CD14-positive monocyte (primary cell): ENCODE data around the gene ZNF747. TPM values are rescaled to one million over a fixed set of nuclear protein-coding genes. Genes with fewer than 3 reads are reported as not detected.

Experiments used
- DNase-seq, 3 donors: peaks; one replicate each; pipeline ENCODE4 v3.0.0-alpha.2; 2011 to 2022
- H2AFZ ChIP-seq: 2 replicates; pipeline ENCODE4 v1.6.0; 2012; ENCODE audit warnings: mild to moderate bottlenecking, low read depth, low read length, inconsistent platforms; ENCODE audit not compliant: insufficient read depth, poor library complexity, severe bottlenecking
- H3K27ac ChIP-seq, 2 donors: 1 replicate in 1 of 2; 2 replicates in 1 of 2; pipeline ENCODE4 v1.5.1; 2012 to 2013; ENCODE audit warnings: low read length in 2 of 2, control low read depth in 1 of 2, inconsistent platforms in 1 of 2, low read depth in 1 of 2, mild to moderate bottlenecking in 1 of 2
- H3K27me3 ChIP-seq, 2 donors: one replicate each; pipeline versions ENCODE4 v1.6.0 to v1.6.1; 2011 to 2013; ENCODE audit warnings: low read length in 2 of 2; ENCODE audit not compliant: control insufficient read depth in 2 of 2, insufficient read depth in 2 of 2
- H3K36me3 ChIP-seq, 2 donors: replicated peaks in 1 of 2; 1 replicate in 1 of 2; 2 replicates in 1 of 2; pipeline versions ENCODE4 v1.5.1 to v1.6.1; 2012 to 2013; ENCODE audit warnings: low read length in 2 of 2, control low read depth in 1 of 2, inconsistent platforms in 1 of 2, mild to moderate bottlenecking in 1 of 2; ENCODE audit not compliant: insufficient read depth in 2 of 2, control insufficient read depth in 1 of 2
- H3K4me1 ChIP-seq, 2 donors: 1 replicate in 1 of 2; 2 replicates in 1 of 2; pipeline versions ENCODE4 v1.5.1 to v1.6.1; 2012 to 2013; ENCODE audit warnings: low read length in 2 of 2, control low read depth in 1 of 2, inconsistent platforms in 1 of 2, mild to moderate bottlenecking in 1 of 2, moderate library complexity in 1 of 2; ENCODE audit not compliant: insufficient read depth in 2 of 2, control insufficient read depth in 1 of 2
- H3K4me2 ChIP-seq: replicated peaks from 2 replicates; pipeline ENCODE3; 2012; ENCODE audit warnings: low read length, moderate library complexity, mild to moderate bottlenecking; ENCODE audit not compliant: poor library complexity, severe bottlenecking; ENCODE audit errors: extremely low read depth
- H3K4me3 ChIP-seq, 3 experiments: fragments of 200-600 bp in 1 of 3; sonication (generic) in 1 of 3; replicated peaks in 1 of 3; 1 replicate in 2 of 3; 2 replicates in 1 of 3; pipeline ENCODE4 v1.5.1; 2011 to 2013; ENCODE audit warnings: low read length in 3 of 3, mild to moderate bottlenecking in 3 of 3, control low read depth in 2 of 3, low read depth in 2 of 3, inconsistent platforms in 1 of 3, moderate library complexity in 1 of 3
- H3K79me2 ChIP-seq: 2 replicates; pipeline ENCODE4 v1.6.0; 2012; ENCODE audit warnings: mild to moderate bottlenecking, control low read depth, inconsistent platforms, low read length, moderate library complexity; ENCODE audit not compliant: insufficient read depth
- H3K9ac ChIP-seq: 2 replicates; pipeline ENCODE4 v1.6.0; 2017; ENCODE audit warnings: low read length, mild to moderate bottlenecking; ENCODE audit not compliant: insufficient read depth, poor library complexity, severe bottlenecking
- H3K9me3 ChIP-seq, 2 donors: replicated peaks in 1 of 2; 1 replicate in 1 of 2; 2 replicates in 1 of 2; pipeline versions ENCODE4 v1.5.1 to v1.6.1; 2012 to 2013; ENCODE audit warnings: low read length in 2 of 2, control low read depth in 1 of 2; ENCODE audit not compliant: control insufficient read depth in 1 of 2, insufficient read depth in 1 of 2
- H4K20me1 ChIP-seq: 2 replicates; pipeline ENCODE4 v1.6.0; 2012; ENCODE audit warnings: mild to moderate bottlenecking, low read length, control low read depth, moderate library complexity; ENCODE audit not compliant: insufficient read depth
- H3K27ac Mint-ChIP-seq, 7 donors: one replicate each; pipeline ENCODE4 v1.8.0; 2020; ENCODE audit warnings: mild to moderate bottlenecking in 7 of 7, mixed read lengths in 7 of 7, moderate library complexity in 6 of 7, inconsistent platforms in 2 of 7
- H3K27me3 Mint-ChIP-seq, 3 donors: one replicate each; pipeline ENCODE4 v1.8.0; 2021 to 2022; ENCODE audit warnings: low read depth in 3 of 3, mild to moderate bottlenecking in 3 of 3, mixed read lengths in 3 of 3, moderate library complexity in 3 of 3, inconsistent platforms in 1 of 3
- H3K36me3 Mint-ChIP-seq, 2 donors: one replicate each; pipeline ENCODE4 v1.8.0; 2020; ENCODE audit warnings: mixed read lengths in 2 of 2, inconsistent platforms in 1 of 2, mild to moderate bottlenecking in 1 of 2
- H3K4me1 Mint-ChIP-seq: one replicate; pipeline ENCODE4 v1.8.0; 2020; ENCODE audit warnings: mild to moderate bottlenecking, mixed read lengths
- H3K4me3 Mint-ChIP-seq, 2 donors: one replicate each; pipeline ENCODE4 v1.8.0; 2020; ENCODE audit warnings: mild to moderate bottlenecking in 2 of 2, mixed read lengths in 2 of 2, moderate library complexity in 1 of 2
- H3K9me3 Mint-ChIP-seq, 7 donors: one replicate each; pipeline ENCODE4 v1.8.0; 2020 to 2022; ENCODE audit warnings: mixed read lengths in 7 of 7, mild to moderate bottlenecking in 6 of 7, moderate library complexity in 6 of 7, inconsistent platforms in 2 of 7
- CTCF ChIP-seq: fragments of 200-600 bp; IDR thresholded peaks from one replicate; pipeline ENCODE4 v1.8.0; 2022; ENCODE audit warnings: antibody characterized with exemption, mild to moderate bottlenecking
- WGBS: methylation state at CpG from one replicate; pipeline ENCODE4 v1.1.5; 2013; ENCODE audit warnings: missing lambda C conversion rate; ENCODE audit not compliant: insufficient coverage; 5-methylcytosine and 5-hydroxymethylcytosine counted together
- intact Hi-C, 2 donors: fragments of 100-400 bp; cut with micrococcal nuclease; formaldehyde crosslinking; loops; one replicate each; pipeline versions ENCODE4 v1.15.0 to v1.15.1; 2023
- polyA plus RNA-seq, 3 donors: library from polyadenylated mRNA; depleted of rRNA in 1 of 3; unstranded in 2 of 3; stranded (reverse) in 1 of 3; fragments of 300-500 nt in 2 of 3; fragments of >200 nt in 1 of 3; fragmentation: Illumina TruSeq in 2 of 3; gene quantifications; 1 replicate in 2 of 3; 2 replicates in 1 of 3; pipeline ENCODE4 v1.2.3, GENCODE V29; 2012 to 2021

Gene ZNF747
- polyA plus RNA-seq, 3 donors: 4.1 to 6.6 (median 4.4) TPM

DNA sequence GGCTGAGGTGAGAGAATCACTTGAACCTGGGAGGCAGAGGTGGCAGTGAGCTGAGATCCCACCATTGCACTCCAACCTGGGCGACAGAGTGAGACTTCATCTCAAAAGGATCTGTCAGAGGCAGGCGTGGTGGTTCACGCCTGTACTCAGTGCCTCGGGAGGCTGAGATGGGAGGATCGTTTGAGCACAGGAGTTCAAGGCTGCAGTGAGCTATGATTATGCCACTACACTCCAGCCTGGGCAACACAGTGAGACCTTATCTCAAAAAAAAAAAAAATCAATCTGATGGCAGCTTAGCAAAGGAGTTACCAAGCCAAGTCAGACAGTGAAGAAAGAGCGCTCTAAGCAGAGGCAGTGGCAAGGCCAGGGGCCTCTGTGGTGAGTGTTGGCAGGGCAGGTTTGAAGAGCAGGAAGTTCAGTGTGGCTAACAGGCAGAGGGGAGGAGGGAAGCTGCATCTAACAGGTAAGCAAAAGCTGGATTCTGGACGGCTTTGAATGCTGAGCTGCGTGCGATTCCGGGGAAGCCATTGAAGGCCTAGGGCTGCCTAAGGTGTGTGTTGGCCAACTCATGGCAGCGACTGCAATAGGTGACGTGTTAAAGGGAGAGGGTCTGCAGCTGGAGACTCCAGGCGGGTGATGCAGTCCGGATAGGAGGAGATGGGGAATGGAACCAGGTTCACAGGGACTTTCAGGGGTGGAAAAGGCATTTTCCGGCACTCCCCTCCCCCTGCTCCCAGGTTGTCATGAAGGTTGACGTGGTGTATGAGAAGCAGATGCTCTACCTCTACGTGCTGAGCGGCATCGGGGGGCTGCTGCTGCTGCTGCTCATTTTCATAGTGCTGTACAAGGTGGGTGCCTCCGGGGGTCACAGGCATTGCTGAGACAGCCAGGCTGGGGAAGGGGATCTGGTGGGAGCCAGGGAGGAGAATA lies 15.3 kb downstream of the ZNF747 start:
- Histone ChIP-seq H2AFZ (no peak overlapping the region), H3K79me2 (no peaks in the 10 kb centered on the region), H3K27me3 (no peaks in the 10 kb centered on the region), H3K9me3 (no peaks in the 10 kb centered on the region), H3K36me3 (peaks cover 73 to 81% of the 10 kb centered on the region in 2 donors), H3K27ac (no peak overlapping the region), H3K4me2 (no peak overlapping the region), H3K4me3 (no peak overlapping the region), H3K9ac (no peak overlapping the region), H4K20me1 (peaks cover 89% of the 10 kb centered on the region), H3K4me1 (peaks cover 0 to 4% of the 10 kb centered on the region in 2 donors)
- 100% methylated on average over 9 of the region's 20 CpGs for WGBS
- intact Hi-C loops: no loop called here
- peaks cover 0 to 2% (median 0%) of the 10 kb centered on the region in 3 donors for H3K27me3 Mint-ChIP-seq
- H3K4me1 Mint-ChIP-seq: no peaks in the 10 kb centered on the region
- peaks cover 72 to 78% of the 10 kb centered on the region in 2 donors for H3K36me3 Mint-ChIP-seq
- H3K4me3 Mint-ChIP-seq: peak overlapping the region in 1 of 2 donors; percentile 44
- TF ChIP-seq CTCF: no peak
- no peak for DNase-seq
- H3K9me3 Mint-ChIP-seq: peaks cover 0 to 2% (median 0%) of the 10 kb centered on the region in 7 donors
- peak overlapping the region in 6 of 7 donors; percentile 6 to 78 (median 42) for H3K27ac Mint-ChIP-seq

DNA sequence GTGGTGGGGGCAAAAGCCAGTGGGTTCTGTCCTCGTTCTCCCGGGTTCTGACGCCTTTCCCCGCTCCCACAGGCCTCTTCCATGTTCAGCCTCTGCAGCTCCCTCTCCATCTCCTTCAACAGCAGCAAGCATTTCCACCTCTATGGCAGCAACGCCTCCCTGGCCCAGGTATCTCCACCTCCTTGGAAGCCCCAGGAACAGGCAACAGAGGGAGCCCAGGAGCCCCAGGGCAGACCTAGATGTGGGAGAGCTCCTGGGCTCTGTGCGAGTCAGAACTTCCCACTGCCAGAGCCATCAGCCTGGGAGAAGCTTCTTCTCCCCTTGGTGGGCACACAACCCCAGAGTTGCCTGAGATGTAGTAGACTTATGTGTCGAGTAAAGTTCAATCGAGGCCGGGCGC lies 16.1 kb downstream of the ZNF747 start:
- peak overlapping the region in 3 of 7 donors; percentile 6 to 41 (median 25) for H3K27ac Mint-ChIP-seq
- no peak for DNase-seq
- Histone ChIP-seq H3K27me3 (no peaks in the 10 kb centered on the region), H3K36me3 (peaks cover 79 to 88% of the 10 kb centered on the region in 2 donors), H3K4me3 (no peak overlapping the region), H2AFZ (no peak overlapping the region), H3K9me3 (no peaks in the 10 kb centered on the region), H3K27ac (no peak overlapping the region), H3K4me1 (no peaks in the 10 kb centered on the region), H3K4me2 (no peak overlapping the region), H3K9ac (no peak overlapping the region), H3K79me2 (no peaks in the 10 kb centered on the region), H4K20me1 (peaks cover 92% of the 10 kb centered on the region)
- no peak overlapping the region for H3K4me3 Mint-ChIP-seq
- H3K36me3 Mint-ChIP-seq: peaks cover 77 to 87% of the 10 kb centered on the region in 2 donors
- H3K9me3 Mint-ChIP-seq: no peaks in the 10 kb centered on the region
- no CpG with 5 or more reads among the region's 10 CpGs for WGBS
- H3K27me3 Mint-ChIP-seq: peaks cover 0 to 2% (median 0%) of the 10 kb centered on the region in 3 donors
- H3K4me1 Mint-ChIP-seq: no peaks in the 10 kb centered on the region
- intact Hi-C loops: no loop called here
- no peak for TF ChIP-seq CTCF
